Stimulated activated CD4-positive, alpha-beta T cell treated with anti-CD3 and anti-CD28 coated beads, Interleukin-4, amount 100 ng/mL, for 4 hours (primary cell): ENCODE data around the gene ODC1.
"Not testable (repeated sequence)": the region's sequence is repeated elsewhere in the genome, so short reads cannot be mapped to it uniquely, and the experiment has no call there.

Source experiments
- DNase-seq, 2 experiments: peaks; one replicate each; pipeline ENCODE4 v3.0.0-alpha.2; 2020

ODC1 gene

DNA sequence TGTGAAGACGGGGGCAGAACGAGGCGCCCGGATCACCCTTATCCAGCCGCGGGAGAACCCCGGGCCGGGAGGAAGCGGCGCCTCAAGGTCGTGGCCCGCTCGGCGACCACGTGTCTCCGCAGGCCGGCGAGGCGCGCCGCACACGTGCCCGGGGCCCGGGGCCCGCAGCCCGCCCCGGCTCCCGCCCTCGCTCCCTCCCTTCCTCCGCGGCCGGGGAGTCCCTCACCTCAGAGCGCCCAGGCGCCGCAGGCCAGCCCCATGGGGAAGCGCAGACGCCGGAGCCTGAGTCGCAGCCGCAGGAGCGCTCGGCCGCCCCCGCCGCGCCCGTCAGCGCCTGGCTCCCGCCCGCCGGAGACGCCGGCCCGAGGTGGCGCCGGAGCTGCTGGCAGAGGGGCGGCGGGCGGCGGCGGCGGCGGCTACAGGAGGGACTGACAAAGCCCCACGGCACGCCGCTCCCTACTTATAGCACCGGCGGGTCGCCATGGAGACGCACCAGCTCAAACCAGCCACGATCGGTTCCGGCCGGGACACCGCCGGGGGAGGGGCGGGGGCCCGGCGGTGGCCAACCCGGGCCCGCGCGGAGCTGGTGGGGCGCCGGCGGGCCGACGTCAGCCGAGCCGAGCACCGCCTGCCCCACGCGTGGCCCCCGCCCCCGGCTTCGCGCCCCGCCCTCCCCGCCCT is at the start of gene ODC1:
ODC1 (minus strand) TSS at position 433 of the 681 bp plus-strand sequence. CDS start 3,295 bp downstream, outside the sequence.
- DNase-seq: peak; percentile 98 to 99

DNA sequence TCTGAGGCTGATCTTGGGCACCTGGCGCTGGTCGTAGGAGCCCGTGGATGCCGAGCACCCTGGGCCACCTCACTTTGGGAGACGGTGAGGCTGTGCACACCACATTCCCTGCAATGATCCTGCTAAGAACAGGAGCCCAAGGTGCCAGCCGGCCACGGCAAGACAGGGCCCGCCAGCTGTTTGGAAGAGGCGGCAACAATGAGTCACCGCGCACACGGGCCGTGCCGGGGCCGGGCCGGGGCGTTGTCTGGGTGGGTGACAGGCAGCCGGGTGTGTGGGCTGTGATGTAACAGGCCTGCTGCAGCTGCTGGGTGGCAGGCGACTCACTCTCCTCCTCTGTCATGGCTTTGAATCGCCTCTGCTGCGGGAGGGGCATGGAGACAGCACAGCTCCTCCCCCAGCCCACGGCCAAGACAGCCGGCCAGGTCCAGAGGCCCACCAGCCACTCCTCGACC is 49.7 kb upstream of the ODC1 start:
- peak; percentile 45 to 68 for DNase-seq

- DNase-seq: no peak
Measured at GRCh38 chr2:10495988-10496313, 47.8 kb upstream of the ODC1 start.

DNA sequence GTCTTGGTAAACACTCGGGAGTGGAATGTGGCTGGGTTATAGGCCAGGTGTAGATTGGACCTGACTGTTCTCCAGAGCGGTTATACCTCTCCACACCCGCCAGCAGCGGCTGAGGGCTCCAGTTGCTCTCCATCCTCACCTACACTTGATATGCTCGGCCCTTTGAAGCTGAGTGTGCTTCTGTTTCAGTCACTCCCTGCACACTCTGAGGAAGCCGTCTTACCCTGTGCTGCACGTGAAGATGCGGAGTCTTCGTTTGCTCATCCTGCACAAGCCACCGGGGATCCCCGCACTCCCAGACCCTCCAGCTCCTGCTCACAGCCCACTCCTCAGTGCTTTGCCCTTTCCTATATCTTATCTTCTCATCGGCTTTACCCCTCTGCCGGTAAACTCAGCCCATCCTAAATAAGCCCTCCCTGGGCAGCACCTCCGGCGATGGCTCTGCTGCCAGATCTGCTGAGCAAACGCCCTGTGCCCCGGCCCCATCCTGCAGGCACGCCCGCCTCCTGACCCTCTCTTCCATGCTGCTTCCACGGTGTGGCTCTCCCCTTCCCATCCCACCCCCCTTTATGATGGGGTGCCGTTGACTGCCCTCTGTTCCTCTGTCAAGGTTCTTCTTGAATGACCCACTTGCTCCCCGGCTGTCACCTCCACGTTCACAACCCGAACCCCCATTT is 47.3 kb upstream of the ODC1 start:
- no peak for DNase-seq

DNA sequence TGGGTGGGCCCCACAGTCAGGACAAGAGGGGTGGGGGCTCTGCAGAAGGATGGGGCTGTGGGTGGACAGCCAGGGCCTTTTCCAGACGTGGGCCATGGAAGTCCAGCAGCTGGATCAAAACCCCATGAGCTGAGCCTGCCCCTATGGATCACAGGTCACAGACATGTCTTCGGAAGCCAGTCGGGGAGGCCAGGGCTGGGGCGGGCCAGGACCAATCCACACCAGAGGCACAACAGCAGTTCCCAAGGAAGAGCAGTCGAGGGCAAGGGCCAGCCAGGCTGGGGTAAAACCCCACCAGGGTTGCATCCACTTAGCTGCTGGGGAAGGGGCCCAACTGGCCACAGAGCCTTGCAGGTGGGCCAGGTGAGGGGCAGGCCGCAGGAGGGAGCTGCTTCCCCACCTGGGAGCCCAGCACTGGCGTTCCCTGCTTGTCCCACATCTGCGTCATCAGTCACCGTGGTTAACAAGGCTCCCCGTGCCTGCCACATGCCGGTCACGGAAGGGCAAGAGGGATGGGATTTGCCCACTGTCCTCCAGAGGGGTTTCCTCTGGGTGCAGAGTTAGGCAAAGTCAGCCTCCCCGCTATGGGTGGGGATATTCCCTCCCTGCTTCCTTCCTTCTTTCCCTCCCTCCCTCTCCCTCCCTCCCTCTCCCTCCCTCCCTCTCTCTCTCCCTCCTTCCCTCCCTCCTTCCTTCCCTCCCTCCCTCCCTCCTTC is 46.4 kb upstream of the ODC1 start:
- DNase-seq: no peak

DNA sequence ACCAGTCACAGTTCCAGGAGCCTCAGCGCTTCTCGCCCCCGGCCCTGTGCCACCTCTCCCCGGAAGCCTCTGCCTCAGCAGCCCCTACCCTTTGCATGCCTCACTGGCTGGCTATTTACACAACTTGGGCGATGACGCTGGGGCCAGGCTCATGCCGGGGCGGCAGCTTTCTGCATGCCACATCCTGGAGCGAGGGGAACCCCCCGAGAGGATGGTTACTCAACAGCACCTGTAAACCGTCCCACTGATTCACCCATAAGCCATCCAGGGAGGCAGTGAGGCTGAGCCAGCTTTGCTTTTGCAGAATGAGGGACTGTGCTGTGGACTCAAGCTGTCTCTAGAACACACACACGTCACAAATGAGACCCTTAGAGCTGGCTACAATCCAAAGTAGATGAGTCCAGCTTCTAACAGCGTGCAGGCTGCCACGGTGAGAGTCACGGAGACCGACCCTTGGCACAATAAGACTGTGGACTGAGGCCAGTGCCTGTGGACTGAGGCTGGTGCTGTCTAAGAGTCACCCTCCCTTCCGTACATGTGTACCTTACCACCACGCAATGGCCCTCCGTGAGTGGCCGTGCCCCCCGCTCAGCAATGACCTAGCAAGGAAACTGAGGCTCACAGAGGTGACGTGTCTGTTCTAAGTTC is 45.6 kb upstream of the ODC1 start:
- DNase-seq: peak; percentile 60 to 85

DNA sequence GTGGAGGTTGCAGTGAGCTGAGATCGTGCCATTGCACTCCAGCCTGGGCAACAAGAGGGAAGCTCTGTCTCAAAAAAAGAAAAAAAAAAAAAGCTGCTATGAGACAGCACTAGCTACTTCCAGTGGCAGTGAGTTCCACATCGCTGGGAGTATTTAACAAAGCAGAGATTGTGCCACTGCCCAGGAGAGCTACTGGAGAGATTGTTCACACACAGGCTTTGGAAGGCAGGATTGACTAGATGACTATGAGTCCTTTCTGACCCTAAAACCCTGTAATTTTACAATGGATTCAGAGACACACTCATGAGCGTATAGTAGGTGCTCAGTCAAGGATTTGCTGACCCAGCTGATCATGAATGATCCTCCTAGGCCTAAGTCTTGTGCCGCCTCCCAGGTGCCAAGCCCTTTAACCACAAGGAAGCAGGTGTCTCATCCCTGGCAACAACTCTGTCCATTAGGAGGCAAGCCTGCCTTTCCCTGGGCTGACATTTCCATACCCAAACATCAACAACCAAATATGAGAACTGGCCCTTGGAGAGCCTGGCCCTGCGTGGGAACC is 45.0 kb upstream of the ODC1 start:
- no peak for DNase-seq

- no peak for DNase-seq
Measured at GRCh38 chr2:10490806-10491291, 42.7 kb upstream of the ODC1 start.

DNA sequence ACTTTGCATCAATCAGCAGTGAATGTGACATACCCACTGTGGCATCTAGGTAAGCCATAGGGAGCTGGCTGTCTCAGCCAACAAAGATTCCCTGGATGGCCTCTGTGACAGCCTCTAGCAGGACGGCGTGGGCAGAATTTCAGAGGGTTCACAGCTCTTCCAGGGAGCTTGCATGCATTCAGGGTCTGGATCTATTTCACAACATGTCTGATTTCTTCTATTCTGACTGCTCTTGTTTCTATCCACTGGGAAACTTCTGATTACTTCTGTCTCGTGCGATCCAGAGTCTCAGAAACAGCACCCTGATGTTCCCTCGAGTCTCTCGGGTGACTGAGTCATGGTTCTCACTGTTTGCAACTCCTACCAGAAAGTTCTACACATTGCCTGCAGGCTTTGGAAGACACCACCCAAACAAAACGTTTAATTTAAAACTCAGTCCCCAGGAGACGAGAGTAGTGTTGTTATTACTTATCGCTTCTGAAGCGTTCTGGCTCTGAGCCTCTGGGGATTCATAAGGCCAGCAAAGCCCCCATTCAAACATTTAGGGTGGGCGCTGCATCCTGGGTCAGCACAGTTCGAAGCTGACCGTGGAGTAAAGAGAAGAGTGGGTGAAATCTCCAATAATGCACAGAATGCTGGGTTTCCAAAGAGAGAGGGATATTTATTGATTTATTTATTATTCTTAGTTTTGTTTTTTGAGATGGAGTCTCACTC is 41.9 kb upstream of the ODC1 start:
- no peak for DNase-seq

- DNase-seq: not testable (repeated sequence)
Measured at GRCh38 chr2:10488142-10488541, 40.0 kb upstream of the ODC1 start.

GRCh38 chr2:10487741-10488104 is 39.6 kb upstream of the ODC1 start:
- not testable (repeated sequence) for DNase-seq

DNA sequence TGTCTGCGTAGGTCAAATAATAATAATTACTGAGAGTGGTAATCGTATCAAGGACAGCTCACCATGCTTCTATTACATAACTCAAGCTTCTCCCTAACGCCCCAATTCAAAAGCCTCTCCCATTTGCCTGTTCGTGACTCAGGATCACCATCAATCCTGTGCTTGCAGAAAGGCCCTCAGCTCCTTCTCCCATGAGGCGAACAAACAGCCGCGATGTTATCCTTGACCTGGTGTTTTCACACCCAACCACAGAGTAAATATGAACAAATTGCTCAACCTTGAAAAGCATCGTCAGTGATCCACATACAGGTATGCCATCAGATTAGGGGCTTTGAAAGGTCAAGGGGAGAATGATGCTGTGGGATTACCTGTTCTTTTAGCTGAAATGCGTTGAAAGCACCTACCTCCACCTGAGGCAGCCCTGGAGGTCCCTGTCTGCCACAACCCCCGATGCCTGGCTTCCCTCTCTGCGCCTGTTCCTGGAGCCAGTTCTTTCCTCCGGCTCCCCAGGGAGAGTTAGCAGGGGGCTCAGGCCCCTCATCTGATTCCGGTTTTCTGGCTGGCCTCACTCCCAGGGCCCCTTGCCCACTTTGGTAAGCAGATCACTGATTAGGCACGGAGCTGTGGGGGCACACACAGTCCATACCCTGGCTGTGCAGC is 39.1 kb upstream of the ODC1 start:
- no peak for DNase-seq

- no peak for DNase-seq
Measured at GRCh38 chr2:10486601-10487079, 38.5 kb upstream of the ODC1 start.

- no peak for DNase-seq
Measured at GRCh38 chr2:10486091-10486490, 38.0 kb upstream of the ODC1 start.

DNA sequence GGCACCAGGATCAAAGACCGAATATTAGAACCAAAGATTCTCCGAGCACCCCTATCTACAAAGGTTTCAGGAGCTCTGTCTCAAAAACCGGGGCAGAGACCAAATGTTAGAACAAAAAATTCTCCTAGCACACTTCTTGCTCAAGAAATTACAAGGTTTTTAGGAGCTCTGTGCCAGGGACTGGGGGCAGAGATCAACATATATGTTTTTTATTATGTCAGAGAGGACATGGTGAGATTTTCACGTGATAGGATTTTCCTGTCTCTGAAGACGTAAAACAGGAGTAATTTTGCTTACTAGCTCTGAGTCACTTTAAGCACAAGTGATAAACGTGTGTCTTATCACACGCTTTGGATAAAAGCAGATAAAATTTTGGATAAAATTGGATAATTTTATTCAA is 34.8 kb upstream of the ODC1 start:
- DNase-seq: no peak

- no peak for DNase-seq
Measured at GRCh38 chr2:10482460-10482859, 34.3 kb upstream of the ODC1 start.

DNA sequence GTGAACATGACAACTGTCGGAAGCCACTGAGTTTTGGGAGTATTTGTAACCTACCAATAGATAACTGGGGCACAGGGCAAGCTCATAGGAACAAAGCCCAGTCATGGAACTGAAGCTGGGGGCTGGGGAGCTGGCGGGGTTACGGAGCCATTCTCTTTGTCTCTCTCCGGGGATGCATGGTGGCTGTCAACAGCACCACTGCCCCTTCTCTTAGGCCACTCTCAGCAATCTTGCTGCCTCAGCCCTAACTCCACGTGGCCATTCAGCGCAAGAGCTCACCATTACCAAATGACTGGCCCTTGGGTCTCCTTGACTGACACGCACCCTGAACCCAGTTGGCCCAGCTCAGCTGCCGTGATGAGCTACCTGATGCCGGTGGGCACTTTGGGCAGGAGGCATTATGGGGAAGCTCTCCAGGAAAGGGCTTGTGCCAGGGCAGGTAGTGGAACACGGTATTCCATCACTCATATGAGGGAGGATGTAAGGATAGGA is 33.6 kb upstream of the ODC1 start:
- no peak for DNase-seq

- DNase-seq: no peak
Measured at GRCh38 chr2:10481055-10481665, 33.0 kb upstream of the ODC1 start.

DNA sequence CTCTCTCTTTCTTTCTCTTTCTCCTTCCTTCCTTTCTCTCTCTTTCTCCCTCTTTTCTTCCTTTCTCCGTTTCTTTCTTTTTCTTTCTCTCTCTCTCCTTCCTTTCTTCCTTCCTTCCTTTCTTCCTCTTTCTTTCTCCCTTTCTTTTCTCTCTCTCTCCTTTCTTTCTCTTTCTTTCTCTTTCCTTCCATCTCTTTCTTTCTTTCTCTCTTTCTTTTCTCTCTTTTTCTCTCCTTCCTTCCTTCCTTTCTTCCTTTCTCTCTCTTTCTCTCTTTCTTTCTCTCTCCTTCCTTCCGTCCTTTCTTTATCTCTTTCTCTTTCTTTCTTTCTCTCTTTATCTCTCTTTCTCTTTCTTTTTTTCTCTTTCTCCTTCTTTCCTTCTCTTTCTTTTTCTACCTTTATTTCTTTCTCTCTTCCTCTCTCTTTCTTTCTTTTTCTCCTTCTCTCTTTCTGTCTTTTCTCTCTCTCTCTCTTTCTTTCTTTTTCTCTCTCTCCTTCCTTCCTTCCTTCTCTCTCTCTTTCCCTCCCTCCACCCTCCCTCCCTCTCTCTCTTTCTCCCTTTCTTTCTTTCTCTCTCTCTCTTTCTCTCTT is 32.3 kb upstream of the ODC1 start:
- DNase-seq: no peak

- no peak for DNase-seq
Measured at GRCh38 chr2:10478916-10479315, 30.8 kb upstream of the ODC1 start.

DNA sequence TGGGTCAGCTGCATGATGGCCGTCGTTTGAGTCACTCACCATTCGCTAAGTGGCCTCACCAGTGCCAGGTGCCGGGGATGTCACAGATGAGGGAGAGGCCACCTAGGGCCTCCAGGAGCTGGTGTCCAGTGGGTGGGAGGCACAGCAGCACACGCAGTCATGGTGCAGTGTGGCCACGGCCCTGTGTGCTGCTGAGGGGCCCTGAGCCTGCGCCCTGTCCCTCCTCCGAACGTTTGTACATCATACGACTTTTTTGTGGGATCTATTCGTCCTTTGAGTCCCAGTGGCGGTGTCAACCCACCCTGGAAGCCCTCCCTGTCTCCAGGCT is 30.1 kb upstream of the ODC1 start:
- no peak for DNase-seq
